Activated T-cell treated with anti-CD3 and anti-CD28 coated beads for 1 hour (primary cell): Measurements from ENCODE around the gene NSD1.

Source experiments
- DNase-seq: peaks from one replicate; pipeline ENCODE4 v3.0.0-alpha.2; 2020; ENCODE audit warnings: low read depth

NSD1 gene

GRCh38 chr5:177097016-177097985 lies 36.3 kb upstream of the NSD1 start:
- DNase-seq, result no peak

- no peak for DNase-seq
Observed at GRCh38 chr5:177098120-177098469, 35.5 kb upstream of the NSD1 start.

- DNase-seq, result no peak
Observed at GRCh38 chr5:177098470-177099141, 35.0 kb upstream of the NSD1 start.

GRCh38 chr5:177099422-177100093 lies 34.0 kb upstream of the NSD1 start:
- no peak for DNase-seq

- DNase-seq, result no peak
Observed at GRCh38 chr5:177100714-177101121, 32.9 kb upstream of the NSD1 start.

- DNase-seq, result no peak
Observed at GRCh38 chr5:177103523-177104253, 29.9 kb upstream of the NSD1 start.

GRCh38 chr5:177105691-177106476 lies 27.7 kb upstream of the NSD1 start:
- no peak for DNase-seq

- DNase-seq, result no peak
Observed at GRCh38 chr5:177107159-177107558, 26.4 kb upstream of the NSD1 start.

- DNase-seq, result no peak
Observed at GRCh38 chr5:177109810-177110209, 23.8 kb upstream of the NSD1 start.

- peak; percentile 49 for DNase-seq
Observed at GRCh38 chr5:177111720-177112394, 21.7 kb upstream of the NSD1 start.

GRCh38 chr5:177112589-177113220 lies 20.9 kb upstream of the NSD1 start:
- no peak for DNase-seq

- DNase-seq, result peak; percentile 76
Observed at GRCh38 chr5:177113566-177114424, 19.8 kb upstream of the NSD1 start.

GRCh38 chr5:177116631-177117373 lies 16.8 kb upstream of the NSD1 start:
- DNase-seq, result peak; percentile 73

- DNase-seq, result no peak
Observed at GRCh38 chr5:177117441-177118045, 16.0 kb upstream of the NSD1 start.

GRCh38 chr5:177122566-177122965 lies 11.0 kb upstream of the NSD1 start:
- no peak for DNase-seq

- DNase-seq, result no peak
Observed at GRCh38 chr5:177123789-177124485, 9.6 kb upstream of the NSD1 start.

GRCh38 chr5:177124486-177124991 lies 9.0 kb upstream of the NSD1 start:
- no peak for DNase-seq
